ENCODE measurements around the gene NAV2. TPM values are rescaled to one million over a fixed set of nuclear protein-coding genes. Genes with fewer than 3 reads are reported as not detected.

Gene NAV2
- total and polyA plus RNA-seq, 10 donors: 0.46 to 11.6 (median 4.1) TPM

DNA sequence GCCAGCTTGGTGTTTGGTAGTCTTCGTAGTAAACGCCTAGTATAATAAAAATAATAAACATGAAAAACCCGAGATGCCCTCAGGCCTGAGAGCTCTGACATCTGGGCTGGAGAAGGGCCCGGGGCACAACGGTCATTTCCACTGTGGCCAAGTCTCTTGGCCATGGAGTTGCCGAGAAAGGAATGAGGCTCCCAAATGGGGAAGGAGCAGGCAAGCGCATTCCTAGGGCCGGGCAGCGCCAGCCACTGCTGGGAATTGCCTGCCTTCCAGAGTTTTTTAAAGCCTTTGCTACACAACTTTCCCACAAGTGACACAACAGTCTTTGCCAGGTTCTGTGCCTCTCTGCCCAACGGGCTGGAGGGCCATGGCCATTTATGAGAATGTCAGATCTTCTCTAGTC lies 103.4 kb downstream of the NAV2 start:
- 65 to 80% (median 76%) methylated on average over 10 of the region's 10 CpGs for WGBS, 5 donors
- no peak for TF ChIP-seq POLR2A (IDR thresholded peaks at IDR 0.05)
- TF ChIP-seq POLR2AphosphoS5 (IDR thresholded peaks at IDR 0.05): no peak
- TF ChIP-seq, protein P1, sequence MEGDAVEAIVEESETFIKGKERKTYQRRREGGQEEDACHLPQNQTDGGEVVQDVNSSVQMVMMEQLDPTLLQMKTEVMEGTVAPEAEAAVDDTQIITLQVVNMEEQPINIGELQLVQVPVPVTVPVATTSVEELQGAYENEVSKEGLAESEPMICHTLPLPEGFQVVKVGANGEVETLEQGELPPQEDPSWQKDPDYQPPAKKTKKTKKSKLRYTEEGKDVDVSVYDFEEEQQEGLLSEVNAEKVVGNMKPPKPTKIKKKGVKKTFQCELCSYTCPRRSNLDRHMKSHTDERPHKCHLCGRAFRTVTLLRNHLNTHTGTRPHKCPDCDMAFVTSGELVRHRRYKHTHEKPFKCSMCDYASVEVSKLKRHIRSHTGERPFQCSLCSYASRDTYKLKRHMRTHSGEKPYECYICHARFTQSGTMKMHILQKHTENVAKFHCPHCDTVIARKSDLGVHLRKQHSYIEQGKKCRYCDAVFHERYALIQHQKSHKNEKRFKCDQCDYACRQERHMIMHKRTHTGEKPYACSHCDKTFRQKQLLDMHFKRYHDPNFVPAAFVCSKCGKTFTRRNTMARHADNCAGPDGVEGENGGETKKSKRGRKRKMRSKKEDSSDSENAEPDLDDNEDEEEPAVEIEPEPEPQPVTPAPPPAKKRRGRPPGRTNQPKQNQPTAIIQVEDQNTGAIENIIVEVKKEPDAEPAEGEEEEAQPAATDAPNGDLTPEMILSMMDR (IDR thresholded peaks at IDR 0.05 in 8 of 11, conservative IDR thresholded peaks at IDR 0.05 in 3 of 11): no peak
- Histone ChIP-seq H3K4me3 (no peak overlapping the region), H3K27ac (no peak overlapping the region), H3K36me3 (no peaks in the 10 kb centered on the region), H3K4me1 (peaks cover 0 to 11% (median 5%) of the 10 kb centered on the region in 6 donors), H3K27me3 (replicated peaks in 1 of 7) (no peaks in the 10 kb centered on the region), H3K9me3 (no peaks in the 10 kb centered on the region)
- intact Hi-C loops (cut with DNase I; ENCODE audit: low total_unique reads): no loop called here
- DNase-seq: no peak

DNA sequence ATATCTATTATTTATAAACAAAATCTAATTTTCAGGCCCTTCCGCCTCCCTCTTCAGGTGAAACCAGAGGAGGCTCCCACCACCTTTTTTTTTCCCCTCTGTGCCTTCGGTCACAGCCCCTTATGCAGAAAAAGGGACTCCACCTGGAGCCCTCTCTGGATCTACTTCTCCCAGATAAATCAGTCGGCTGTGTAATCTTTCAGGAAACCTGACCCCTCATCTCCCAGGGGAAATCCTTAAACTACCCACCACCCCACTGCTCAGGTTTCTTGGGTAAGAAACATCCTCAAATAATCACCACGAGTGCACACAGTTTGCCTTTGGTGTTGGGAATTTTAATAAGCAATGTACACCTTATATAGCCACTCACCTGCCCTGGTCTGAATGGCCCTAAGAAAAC lies 104.2 kb downstream of the NAV2 start:
- intact Hi-C loops (cut with DNase I; ENCODE audit: low total_unique reads): no loop called here
- TF ChIP-seq POLR2A (IDR thresholded peaks at IDR 0.05) (no peak), POLR2AphosphoS5 (IDR thresholded peaks at IDR 0.05) (no peak)
- TF ChIP-seq, protein P1 (IDR thresholded peaks at IDR 0.05 in 8 of 11, conservative IDR thresholded peaks at IDR 0.05 in 3 of 11): no peak
- Histone ChIP-seq H3K4me1 (peaks cover 0 to 12% (median 4%) of the 10 kb centered on the region in 6 donors), H3K36me3 (no peaks in the 10 kb centered on the region), H3K27ac (no peak overlapping the region), H3K9me3 (no peaks in the 10 kb centered on the region), H3K4me3 (no peak overlapping the region), H3K27me3 (replicated peaks in 1 of 7) (no peaks in the 10 kb centered on the region)
- WGBS, 5 donors: 45 to 70% (median 56%) methylated on average over 4 of the region's 4 CpGs
- no peak for DNase-seq

DNA sequence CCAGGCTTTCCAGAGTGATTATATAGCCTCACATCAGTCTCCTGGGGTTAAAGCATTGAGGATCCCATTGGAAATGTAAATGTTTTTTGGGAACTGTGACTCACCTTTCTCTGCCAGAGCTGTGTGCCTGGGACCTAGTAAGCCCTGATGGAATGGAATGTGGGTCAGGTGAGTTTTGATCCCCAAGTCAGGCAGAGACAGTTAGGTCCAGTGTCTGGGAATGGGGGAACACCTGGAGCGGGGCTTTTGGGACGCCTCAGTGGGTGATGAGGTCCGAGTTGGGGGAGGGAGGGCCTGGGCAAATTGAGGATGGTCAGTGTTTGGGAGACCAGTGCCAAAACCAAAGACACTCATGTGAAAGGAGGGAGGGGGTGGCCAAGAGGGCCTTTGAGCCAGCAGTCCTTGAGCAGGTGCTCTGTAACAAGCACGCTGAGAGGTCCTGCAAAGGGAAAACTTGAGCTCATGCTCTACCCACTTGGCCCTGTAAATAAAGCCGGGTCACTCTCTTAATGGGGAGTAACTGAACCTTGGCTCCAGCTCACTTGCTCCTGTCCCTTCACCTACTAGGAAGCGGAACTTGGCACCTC lies 104.7 kb downstream of the NAV2 start:
- peaks cover 0 to 15% (median 4%) of the 10 kb centered on the region in 6 donors for H3K4me1 ChIP-seq
- DNase-seq: no peak
- TF ChIP-seq, protein P1 (IDR thresholded peaks at IDR 0.05 in 8 of 11, conservative IDR thresholded peaks at IDR 0.05 in 3 of 11): no peak
- TF ChIP-seq POLR2A (IDR thresholded peaks at IDR 0.05): no peak
- no peak for TF ChIP-seq POLR2AphosphoS5 (IDR thresholded peaks at IDR 0.05)

DNA sequence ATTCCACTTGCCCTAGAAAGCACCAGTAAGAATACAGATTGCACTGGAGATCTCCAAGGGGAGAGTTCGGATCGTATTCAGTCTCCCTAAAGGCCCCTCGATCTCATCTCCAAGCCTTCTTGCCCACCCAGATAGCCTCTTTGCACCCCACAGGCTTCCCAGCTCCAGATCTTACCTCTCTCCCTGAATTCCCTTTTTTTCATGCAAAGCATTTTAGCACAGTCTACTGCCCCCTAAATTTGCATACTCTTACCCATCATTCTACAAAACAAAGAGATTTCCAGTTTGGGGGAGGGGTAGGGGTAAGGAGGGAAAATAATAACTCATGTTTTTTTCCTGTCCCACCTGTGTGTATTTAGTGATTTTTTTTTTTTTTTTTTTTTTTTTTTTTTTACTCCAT lies 105.2 kb downstream of the NAV2 start:
- intact Hi-C loops (cut with DNase I; ENCODE audit: low total_unique reads): no loop called here
- no peak for DNase-seq
- Histone ChIP-seq H3K36me3 (no peaks in the 10 kb centered on the region), H3K4me3 (no peak overlapping the region), H3K4me1 (peaks cover 0 to 15% (median 4%) of the 10 kb centered on the region in 6 donors), H3K27me3 (replicated peaks in 1 of 7) (no peaks in the 10 kb centered on the region), H3K27ac (no peak overlapping the region), H3K9me3 (no peaks in the 10 kb centered on the region)
- TF ChIP-seq POLR2AphosphoS5 (IDR thresholded peaks at IDR 0.05) (no peak), POLR2A (IDR thresholded peaks at IDR 0.05) (no peak)
- TF ChIP-seq, protein P1 (IDR thresholded peaks at IDR 0.05 in 8 of 11, conservative IDR thresholded peaks at IDR 0.05 in 3 of 11): no peak
- 83 to 90% (median 84%) methylated on average over 3 of the region's 3 CpGs for WGBS, 5 donors

More for the DNA sequence above, 104.7 kb downstream of the NAV2 start:
- Histone ChIP-seq H3K4me3 (no peak overlapping the region), H3K27me3 (replicated peaks in 1 of 7) (no peaks in the 10 kb centered on the region), H3K9me3 (no peaks in the 10 kb centered on the region), H3K36me3 (no peaks in the 10 kb centered on the region), H3K27ac (no peak overlapping the region)
- 89 to 96% (median 89%) methylated on average over 6 of the region's 6 CpGs for WGBS, 5 donors
- intact Hi-C loops (cut with DNase I; ENCODE audit: low total_unique reads): no loop called here
